NCI-H1436 treated with DMSO at 0.1 percent for 48 hours (cell line): ENCODE measurements around the gene ANTKMT.

Experiments used
- DNase-seq: peaks from one replicate; lab custom pipeline; 2025; lab: John Stamatoyannopoulos, UW

ANTKMT gene

GRCh38 chr16:720990-721764 lies at the start of gene ANTKMT:
TSS of gene ANTKMT (plus strand) at chr16:721146. CDS start at chr16:721275, 129 bp downstream.
- no peak for DNase-seq

GRCh38 chr16:671353-672131 lies 49.4 kb upstream of the ANTKMT start:
- DNase-seq: no peak

GRCh38 chr16:672371-672770 lies 48.6 kb upstream of the ANTKMT start:
- DNase-seq: no peak

GRCh38 chr16:672851-673250 lies 48.1 kb upstream of the ANTKMT start:
- DNase-seq: no peak

- no peak for DNase-seq
Observed at GRCh38 chr16:673399-673991, 47.5 kb upstream of the ANTKMT start.

- no peak for DNase-seq
Observed at GRCh38 chr16:674214-674881, 46.6 kb upstream of the ANTKMT start.

GRCh38 chr16:674968-675883 lies 45.7 kb upstream of the ANTKMT start, which contains the start of gene RHBDL1:
TSS of gene RHBDL1 (plus strand) at chr16:675671. CDS start at chr16:675791, 120 bp downstream.
- no peak for DNase-seq

GRCh38 chr16:675884-676564 lies 44.9 kb upstream of the ANTKMT start:
- no peak for DNase-seq

- DNase-seq: no peak
Observed at GRCh38 chr16:676565-676902, 44.4 kb upstream of the ANTKMT start.

GRCh38 chr16:676913-677312 lies 44.0 kb upstream of the ANTKMT start:
- DNase-seq: peak; percentile 36

- no peak for DNase-seq
Observed at GRCh38 chr16:677316-678190, 43.4 kb upstream of the ANTKMT start.

GRCh38 chr16:678209-678857 lies 42.6 kb upstream of the ANTKMT start:
- no peak for DNase-seq

GRCh38 chr16:678858-679813 lies 41.8 kb upstream of the ANTKMT start:
- DNase-seq: no peak

- no peak for DNase-seq
Observed at GRCh38 chr16:679814-680624, 40.9 kb upstream of the ANTKMT start, which contains the start of gene STUB1. TSS of gene STUB1 (plus strand) at chr16:680410. CDS start at chr16:680526, 116 bp downstream.

- DNase-seq: no peak
Observed at GRCh38 chr16:680625-680945, 40.4 kb upstream of the ANTKMT start.

GRCh38 chr16:680967-681745 lies 39.8 kb upstream of the ANTKMT start:
- no peak for DNase-seq
